Activated gamma-delta T cell treated with Interleukin-2 at 50 U/mL for 16 hours (primary cell): Measurements from ENCODE around the gene OR2AJ1.
A peak's percentile ranks its signal among the peaks of the same experiment; 100 is the strongest.

Experiments
- DNase-seq: peaks from one replicate; pipeline ENCODE4 v3.0.0-alpha.2; 2020

Gene OR2AJ1

DNA sequence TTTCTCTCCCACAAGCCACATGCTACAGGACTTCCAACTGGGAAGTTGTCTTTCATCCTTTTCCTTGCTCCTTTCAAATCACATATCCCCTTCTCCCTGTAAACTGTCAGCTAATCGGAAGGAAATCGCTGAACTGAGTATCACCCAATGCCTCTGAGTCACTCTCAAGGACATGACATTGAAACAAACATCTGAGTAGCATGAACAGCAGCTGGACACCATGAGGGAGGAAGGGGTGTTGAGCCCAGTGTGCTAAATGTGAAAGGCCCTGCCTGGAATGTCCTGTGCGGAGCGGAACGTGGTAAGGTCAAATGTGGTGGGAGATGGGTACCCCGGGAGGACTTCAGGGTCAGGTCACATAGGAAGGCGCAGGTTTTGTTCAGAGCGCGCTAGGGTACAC lies at the start of gene OR2AJ1:
Gene OR2AJ1, plus strand, starts transcription at position 22 of the 400 bp plus-strand sequence. CDS start 8,880 bp downstream, outside the sequence.
- no peak for DNase-seq

DNA sequence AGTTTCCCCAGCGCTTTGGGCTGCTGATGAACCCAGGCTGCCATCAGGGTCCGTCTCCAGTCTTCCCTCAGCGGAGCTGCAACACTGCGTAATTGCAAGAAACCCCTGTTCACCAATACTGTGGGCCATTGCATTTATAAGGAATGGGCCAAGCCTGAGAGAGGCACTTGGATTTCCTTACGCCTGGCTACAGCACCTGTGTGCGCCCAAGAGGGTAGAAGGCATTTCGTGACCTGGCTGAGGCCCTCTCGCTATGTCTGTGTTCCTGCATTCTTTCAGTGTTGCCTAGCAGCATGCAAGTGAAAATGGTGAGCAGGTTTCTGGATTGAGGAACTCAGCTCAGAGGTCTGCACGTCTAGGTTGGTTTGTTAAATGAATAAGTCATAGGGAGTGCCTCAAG lies 41.3 kb upstream of the OR2AJ1 start:
- DNase-seq: no peak

DNA sequence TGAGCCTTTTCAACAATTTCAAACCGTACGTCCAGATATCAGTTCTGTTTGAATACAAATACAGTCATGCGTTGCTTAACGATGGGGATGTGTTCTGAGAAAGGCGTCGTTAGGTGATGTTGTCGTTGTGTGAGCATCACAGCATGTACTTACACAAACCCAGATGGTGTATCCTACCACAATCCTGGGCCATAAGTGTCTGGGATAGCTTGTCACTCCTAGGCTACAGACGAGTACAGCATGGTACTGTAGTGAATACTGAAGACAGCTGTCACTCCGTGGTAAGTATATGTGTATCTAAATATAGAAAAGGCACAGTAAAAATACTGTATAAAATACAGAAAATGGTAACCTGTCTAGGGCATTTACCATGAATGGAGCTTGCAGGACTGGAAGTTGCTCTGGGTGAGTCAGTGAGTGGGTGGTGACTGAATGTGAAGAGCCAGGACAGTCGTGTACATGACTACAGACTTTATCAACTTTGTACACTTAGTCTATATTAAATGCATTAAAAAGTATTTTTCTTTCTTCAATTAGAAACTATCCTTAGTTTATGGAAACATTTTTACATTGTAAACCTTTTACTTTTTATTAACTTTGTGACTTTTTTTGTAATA lies 39.8 kb upstream of the OR2AJ1 start:
- DNase-seq: no peak

DNA sequence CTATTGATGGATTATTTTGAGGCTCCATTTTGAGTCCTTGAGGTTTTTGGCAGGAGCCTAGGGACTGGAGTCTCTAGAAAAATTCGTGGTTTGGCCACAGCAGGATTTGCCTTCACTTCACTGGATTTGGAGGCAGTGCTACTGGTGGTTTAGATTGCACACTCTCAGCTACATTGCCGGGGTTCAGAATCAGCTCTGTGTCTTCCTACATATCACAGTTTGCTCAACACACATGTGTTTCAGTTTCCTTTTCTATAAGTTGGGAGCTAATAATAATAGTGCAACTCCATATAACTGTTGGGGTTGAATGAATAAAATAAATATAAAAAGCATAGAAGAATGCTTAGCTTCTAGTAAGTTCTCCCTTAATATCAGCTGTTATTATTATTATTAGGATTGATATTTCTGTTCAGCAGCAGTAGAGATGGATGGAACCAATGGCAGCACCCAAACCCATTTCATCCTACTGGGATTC lies 29.5 kb upstream of the OR2AJ1 start, which contains the start of gene OR2W3:
Gene OR2W3, plus strand, starts transcription at position 425 of the 475 bp plus-strand sequence. Its CDS starts 0 bp downstream, at position 425.
- DNase-seq: no peak

- DNase-seq: no peak
Observed at GRCh38 chr1:247895976-247896375, 28.7 kb upstream of the OR2AJ1 start.

- no peak for DNase-seq
Observed at GRCh38 chr1:247904122-247904521, 20.6 kb upstream of the OR2AJ1 start.

GRCh38 chr1:247905181-247905580 lies 19.5 kb upstream of the OR2AJ1 start:
- DNase-seq: no peak

- DNase-seq: no peak
Observed at GRCh38 chr1:247905910-247906503, 18.7 kb upstream of the OR2AJ1 start.

- no peak for DNase-seq
Observed at GRCh38 chr1:247906504-247907047, 18.1 kb upstream of the OR2AJ1 start.

DNA sequence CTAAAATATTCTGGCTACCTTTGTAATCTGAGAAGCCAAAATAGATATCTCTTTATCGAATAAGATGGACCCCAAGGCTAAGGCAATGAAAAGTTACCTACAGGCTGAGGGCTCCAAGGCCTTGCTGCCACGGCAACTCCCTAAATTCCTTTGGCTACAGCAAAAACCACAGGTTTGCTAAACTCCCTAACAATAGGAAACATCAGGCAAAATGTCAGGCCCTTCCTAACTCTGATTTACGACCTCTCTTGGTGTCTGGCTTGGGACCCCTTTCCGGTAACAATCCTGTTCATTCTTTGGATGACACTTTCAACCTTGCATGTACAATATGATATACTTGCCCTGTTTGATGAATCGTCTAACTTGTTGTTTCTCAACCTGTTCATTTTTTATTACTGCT lies 15.9 kb upstream of the OR2AJ1 start:
- DNase-seq: no peak

DNA sequence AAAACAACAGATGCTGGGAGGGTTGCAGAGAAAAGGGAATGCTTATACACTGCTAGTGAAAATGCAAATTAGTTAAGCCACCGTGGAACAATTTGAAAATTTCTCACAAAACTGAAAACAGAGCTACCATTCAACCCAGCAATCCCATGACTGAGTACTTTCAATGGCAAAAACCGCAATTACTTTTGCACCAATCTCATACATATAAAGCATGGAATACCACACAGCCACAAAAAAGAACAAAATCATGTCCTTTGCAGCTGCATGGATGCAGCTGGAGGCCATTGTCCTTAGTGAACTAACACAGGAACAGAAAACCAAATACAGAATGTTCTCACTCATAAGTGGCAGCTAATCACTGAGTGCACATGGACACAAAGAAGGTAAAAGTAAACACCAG lies 10.9 kb upstream of the OR2AJ1 start:
- DNase-seq: no peak

DNA sequence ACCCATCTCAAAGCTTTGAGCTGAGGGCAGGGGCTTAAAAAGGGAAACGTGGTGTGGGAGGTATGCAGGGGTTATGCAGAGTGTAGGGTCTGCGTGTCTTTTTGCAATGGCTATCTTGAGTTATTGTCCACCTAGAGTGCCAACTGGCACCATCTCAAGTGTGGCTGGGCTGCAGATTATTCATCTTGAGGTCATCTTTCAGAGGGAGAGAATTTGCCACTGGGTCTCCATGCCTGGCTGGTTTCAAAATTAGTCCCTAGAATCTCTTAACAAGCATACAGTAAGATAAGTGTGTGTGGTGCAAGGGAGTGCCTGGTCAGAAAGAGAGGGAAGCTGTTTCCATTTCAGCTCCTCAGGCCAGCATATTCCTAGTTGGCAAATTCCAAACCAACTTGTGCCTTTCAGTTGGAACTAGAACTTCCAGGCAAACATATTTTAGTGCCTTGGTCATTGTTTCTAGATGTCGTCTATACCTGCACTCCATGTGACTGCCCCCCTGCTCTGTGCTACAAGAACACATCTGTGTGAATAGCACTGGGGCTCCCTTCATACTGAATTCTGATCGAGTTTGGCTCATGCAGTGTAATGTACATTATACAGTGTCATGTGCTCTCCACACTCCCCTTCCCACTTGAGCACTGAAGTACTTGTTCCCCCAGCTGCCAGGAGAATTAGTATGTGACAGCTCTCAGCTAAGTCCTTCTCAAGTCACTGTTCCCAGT lies 9.6 kb upstream of the OR2AJ1 start:
- DNase-seq: no peak

- no peak for DNase-seq
Observed at GRCh38 chr1:247919952-247920351, 4.7 kb upstream of the OR2AJ1 start, which contains the start of gene OR2T8. OR2T8 (plus strand) TSS chr1:247920252; CDS start chr1:247921018, 766 bp downstream.

GRCh38 chr1:247923941-247924340 lies 748 bp upstream of the OR2AJ1 start:
- no peak for DNase-seq

DNA sequence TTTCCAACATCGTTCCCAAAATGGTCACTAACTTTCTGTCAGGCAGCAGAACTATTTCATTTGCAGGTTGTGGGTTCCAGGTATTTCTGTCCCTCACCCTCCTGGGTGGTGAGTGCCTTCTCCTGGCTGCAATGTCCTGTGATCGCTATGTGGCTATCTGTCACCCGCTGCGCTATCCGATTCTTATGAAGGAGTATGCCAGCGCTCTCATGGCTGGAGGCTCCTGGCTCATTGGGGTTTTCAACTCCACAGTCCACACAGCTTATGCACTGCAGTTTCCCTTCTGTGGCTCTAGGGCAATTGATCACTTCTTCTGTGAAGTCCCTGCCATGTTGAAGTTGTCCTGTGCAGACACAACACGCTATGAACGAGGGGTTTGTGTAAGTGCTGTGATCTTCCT lies 9.3 kb downstream of the OR2AJ1 start:
- DNase-seq: no peak

DNA sequence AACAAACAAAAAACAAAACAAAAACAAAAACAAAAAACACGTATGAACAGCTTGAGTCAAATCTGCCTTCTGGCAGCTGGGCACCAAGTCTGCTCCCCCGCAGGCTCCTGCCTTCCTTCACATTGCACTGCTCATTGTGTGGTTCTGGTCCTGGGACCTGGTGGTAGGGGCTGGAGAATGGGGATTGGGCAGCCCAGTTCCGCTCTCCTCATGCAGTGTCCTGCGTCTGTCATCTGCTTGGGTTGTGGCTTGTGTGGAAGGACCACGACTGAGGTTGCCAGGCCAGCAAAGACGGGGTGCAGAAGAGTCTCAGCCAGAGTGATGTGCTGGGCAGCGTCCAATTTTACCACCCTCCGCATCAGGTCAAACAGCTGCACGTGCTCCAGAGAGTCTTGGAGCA lies 11.1 kb downstream of the OR2AJ1 start:
- no peak for DNase-seq

DNA sequence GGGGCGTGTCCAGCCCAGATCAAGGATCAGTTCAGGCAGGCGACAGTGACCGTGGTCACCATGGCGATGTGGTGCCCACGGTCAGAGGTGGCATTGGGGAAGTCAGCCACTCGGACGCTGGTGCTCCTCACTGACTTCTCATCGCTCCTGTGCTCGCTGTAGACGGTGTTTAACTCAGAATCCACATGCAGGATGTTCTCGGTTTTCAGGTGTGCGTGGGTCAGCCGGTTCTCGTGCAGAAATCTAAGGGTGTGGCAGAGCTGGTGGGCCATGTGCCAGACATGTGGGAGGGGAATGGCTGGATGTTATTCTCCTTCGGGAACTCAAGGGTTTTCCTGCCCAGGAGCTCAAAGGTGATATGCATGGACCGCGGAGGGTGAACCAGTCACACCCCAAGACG lies 11.7 kb downstream of the OR2AJ1 start:
- no peak for DNase-seq

DNA sequence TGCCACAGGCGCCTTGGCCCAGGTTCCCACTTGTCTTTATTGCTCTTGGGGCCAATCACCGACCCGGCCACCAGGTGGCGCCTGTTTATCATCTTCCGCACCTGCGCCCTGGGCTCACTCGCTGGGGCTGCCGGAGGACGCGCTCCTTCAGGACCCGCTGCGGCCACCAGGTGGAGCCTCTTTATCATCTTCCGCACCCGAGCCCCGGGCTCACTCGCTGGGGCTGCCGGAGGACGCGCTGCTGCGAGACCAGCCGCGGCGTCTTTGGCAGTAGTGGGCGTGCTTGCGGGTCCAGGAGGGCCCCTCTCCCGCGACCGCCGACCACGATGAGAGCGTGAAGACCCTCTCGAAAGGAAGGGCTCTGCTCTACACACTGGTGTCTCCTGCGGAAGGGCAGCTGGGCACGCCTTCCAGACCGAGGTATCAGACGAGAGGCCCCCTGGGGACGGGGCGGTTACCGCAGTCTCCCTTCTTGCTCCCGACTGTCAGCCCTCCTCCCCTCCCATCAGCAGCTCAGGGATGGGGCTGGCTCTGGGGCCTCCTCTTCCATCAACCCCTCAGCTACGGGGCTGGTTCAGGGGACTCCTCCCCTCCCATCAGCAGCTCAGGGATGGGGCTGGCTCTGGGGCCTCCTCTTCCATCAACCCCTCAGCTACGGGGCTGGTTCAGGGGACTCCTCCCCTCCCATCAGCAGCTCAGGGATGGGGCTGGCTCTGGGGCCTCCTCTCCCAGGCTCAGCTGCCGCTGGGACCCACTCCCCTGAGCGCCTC lies 12.5 kb downstream of the OR2AJ1 start:
- DNase-seq: peak; percentile 80

GRCh38 chr1:247942624-247943023 lies 17.9 kb downstream of the OR2AJ1 start:
- DNase-seq: no peak

DNA sequence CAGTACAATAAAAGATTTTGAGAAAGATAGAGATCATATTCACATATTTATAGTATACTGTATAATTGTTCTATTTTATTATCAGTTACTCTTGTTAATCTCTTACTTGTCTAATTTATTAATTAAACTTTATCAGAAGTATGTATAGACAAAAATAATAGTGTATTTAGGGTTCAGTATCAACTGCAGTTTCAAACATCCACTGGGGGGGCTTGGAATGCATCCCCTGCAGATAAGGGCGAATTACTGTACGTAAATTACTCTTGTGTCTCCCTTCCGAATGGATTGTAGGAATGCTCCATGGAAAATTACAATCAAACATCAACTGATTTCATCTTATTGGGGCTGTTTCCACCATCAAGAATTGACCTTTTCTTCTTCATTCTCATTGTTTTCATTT lies 23.9 kb downstream of the OR2AJ1 start, which contains the start of gene OR2L8:
Gene OR2L8, plus strand, starts transcription at position 301 of the 400 bp plus-strand sequence. Its CDS starts 0 bp downstream, at position 301.
- no peak for DNase-seq

- DNase-seq: no peak
Observed at GRCh38 chr1:247953408-247953807, 28.7 kb downstream of the OR2AJ1 start.

DNA sequence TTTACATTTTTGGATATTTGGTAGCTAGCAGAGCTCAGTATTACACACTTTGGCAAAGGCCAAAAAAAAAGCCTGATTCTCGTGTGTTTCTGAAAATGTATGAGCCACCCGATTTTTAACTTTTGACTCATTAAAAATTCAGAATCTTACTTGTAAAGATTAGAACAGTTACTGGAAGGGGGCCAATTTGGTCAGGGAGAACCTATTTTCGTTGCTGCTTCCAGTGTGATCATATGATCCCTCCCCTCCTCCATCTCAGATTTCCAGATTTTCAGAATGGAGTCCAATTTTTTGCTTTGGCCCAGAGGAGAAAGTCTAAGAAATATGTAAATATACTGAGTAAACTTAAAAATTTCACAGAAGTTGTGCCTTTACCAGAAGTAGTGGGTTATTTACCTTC lies 37.1 kb downstream of the OR2AJ1 start:
- no peak for DNase-seq
